Fibroblast of lung (primary cell): ENCODE measurements around the gene PGP.

ENCODE experiments used
- CTCF ChIP-seq, 2 donors: IDR thresholded peaks in 1 of 2; conservative IDR thresholded peaks in 1 of 2; 1 replicate in 1 of 2; 2 replicates in 1 of 2; pipeline ENCODE4 v1.5.1; 2011 to 2012; ENCODE audit warnings: low read length in 2 of 2, control low read depth in 1 of 2, inconsistent platforms in 1 of 2, low read depth in 1 of 2, mild to moderate bottlenecking in 1 of 2
- EZH2 ChIP-seq: IDR thresholded peaks from 2 replicates; pipeline ENCODE4 v1.5.1; 2012; ENCODE audit warnings: low read length, control low read depth, mild to moderate bottlenecking; ENCODE audit errors: missing control alignments

- TF ChIP-seq CTCF (conservative IDR thresholded peaks at IDR 0.05 in 1 of 2, IDR thresholded peaks at IDR 0.05 in 1 of 2; ENCODE audit: low read depth in 1 of 2, low read length in 2 of 2): peak; percentile 17 to 21
- no peak for TF ChIP-seq EZH2
Observed at GRCh38 chr16:2223942-2224486, 9.4 kb upstream of the PGP start.
